Panc1 (cell line): ENCODE measurements around the gene SEL1L2. TPM values are rescaled to one million over a fixed set of nuclear protein-coding genes. Genes with fewer than 3 reads are reported as not detected.

Experiments used
- ATAC-seq: fragments of 200-7000 bp; cut with Tn5 transposase; 2 replicates; pipeline ENCODE4 v1.9.1; 2020; ENCODE audit warnings: mild to moderate bottlenecking, moderate library complexity
- BruUV-seq: library from RNA; stranded (reverse); fragments of 400-500 nt; replicated peaks from 2 replicates; lab custom pipeline; 2021; lab: Mats Ljungman, UMichigan
- CTCF ChIA-PET: fragments of 300-600 bp; sonication (Branson Sonifier 250); formaldehyde crosslinking; loops from one replicate; lab custom pipeline; 2022; ENCODE audit warnings: antibody characterized with exemption; lab: Charles Lee
- POLR2A ChIA-PET: fragments of 300-600 bp; sonication (Branson Sonifier 250); formaldehyde crosslinking; loops from one replicate; lab custom pipeline; 2022; ENCODE audit warnings: antibody characterized with exemption; lab: Charles Lee
- DNase-seq: peaks from one replicate; pipeline ENCODE4 v3.0.0-alpha.2; 2010; ENCODE audit warnings: low read depth, low spot score
- H3K27ac ChIP-seq: 2 replicates; pipeline ENCODE4 v1.5.1; 2011; ENCODE audit warnings: mild to moderate bottlenecking, low read length, inconsistent platforms
- H3K27me3 ChIP-seq: fragments of 200-500 bp; sonication (Bioruptor generic); 2 replicates; pipeline ENCODE4 v1.6.0; 2014; ENCODE audit warnings: low read length, inconsistent platforms; ENCODE audit not compliant: control insufficient read depth, insufficient read depth
- H3K36me3 ChIP-seq: fragments of 200-500 bp; sonication (Bioruptor generic); 2 replicates; pipeline ENCODE4 v1.5.1; 2014; ENCODE audit warnings: inconsistent platforms, mild to moderate bottlenecking, low read length, moderate library complexity; ENCODE audit not compliant: control insufficient read depth, insufficient read depth
- H3K4me1 ChIP-seq: 2 replicates; pipeline ENCODE4 v1.5.1; 2011; ENCODE audit warnings: inconsistent platforms, mild to moderate bottlenecking, low read length, moderate library complexity; ENCODE audit not compliant: control insufficient read depth, insufficient read depth
- H3K4me3 ChIP-seq, 2 experiments: 2 replicates each; pipeline ENCODE4 v1.5.1; 2011 to 2012; ENCODE audit warnings: low read depth in 2 of 2, low read length in 2 of 2, mild to moderate bottlenecking in 2 of 2, inconsistent platforms in 1 of 2, moderate library complexity in 1 of 2
- H3K9me3 ChIP-seq: fragments of 200-500 bp; sonication (Bioruptor generic); 2 replicates; pipeline ENCODE4 v1.5.1; 2014; ENCODE audit warnings: low read depth, mild to moderate bottlenecking, inconsistent platforms, low read length, moderate library complexity; ENCODE audit not compliant: control insufficient read depth, insufficient read depth
- POLR2AphosphoS5 ChIP-seq: IDR thresholded peaks from 2 replicates; pipeline ENCODE4 v1.6.1; 2012; ENCODE audit warnings: mild to moderate bottlenecking, low read depth, low read length, moderate library complexity
- SIN3A ChIP-seq: IDR thresholded peaks from 2 replicates; pipeline ENCODE4 v1.6.1; 2012; ENCODE audit warnings: low read depth, mild to moderate bottlenecking, low read length, moderate library complexity, borderline replicate concordance; ENCODE audit not compliant: insufficient read depth
- TCF7L2 ChIP-seq: IDR thresholded peaks from 2 replicates; pipeline ENCODE4 v1.6.1; 2011; ENCODE audit warnings: mild to moderate bottlenecking, low read depth, low read length, inconsistent platforms
- in situ Hi-C: cut with HindIII; loops from 2 replicates; pipeline ENCODE4 v1.10.0; 2016; ENCODE audit warnings: low sequenced_read_pairs, low pct_unique_long_range_greater_than_20kb
- intact Hi-C: fragments of 100-400 bp; cut with micrococcal nuclease; formaldehyde crosslinking; loops from one replicate; pipeline ENCODE4 v1.10.0; 2022; ENCODE audit not compliant: unreplicated experiment
- total RNA-seq: library from RNA; stranded (reverse); gene quantifications from one replicate; pipeline ENCODE4 v1.2.1, GENCODE V29; 2021; ENCODE audit not compliant: unreplicated experiment
- TF ChIP-seq, protein P1 (sequence below), 2 experiments: IDR thresholded peaks; 2 replicates each; pipeline ENCODE4 v1.6.1; 2011 to 2012; ENCODE audit warnings: low read depth in 2 of 2, control low read depth in 1 of 2, low read length in 1 of 2, mild to moderate bottlenecking in 1 of 2, moderate library complexity in 1 of 2; ENCODE audit not compliant: insufficient read depth in 1 of 2
- TF ChIP-seq, protein P2 (sequence below): fragments of 450-650 bp; IDR thresholded peaks from 2 replicates; pipeline ENCODE4 v1.5.1; 2017; ENCODE audit warnings: mild to moderate bottlenecking

SEL1L2 gene
- total RNA-seq, 1 experiment from 2014 or later = not detected

DNA sequence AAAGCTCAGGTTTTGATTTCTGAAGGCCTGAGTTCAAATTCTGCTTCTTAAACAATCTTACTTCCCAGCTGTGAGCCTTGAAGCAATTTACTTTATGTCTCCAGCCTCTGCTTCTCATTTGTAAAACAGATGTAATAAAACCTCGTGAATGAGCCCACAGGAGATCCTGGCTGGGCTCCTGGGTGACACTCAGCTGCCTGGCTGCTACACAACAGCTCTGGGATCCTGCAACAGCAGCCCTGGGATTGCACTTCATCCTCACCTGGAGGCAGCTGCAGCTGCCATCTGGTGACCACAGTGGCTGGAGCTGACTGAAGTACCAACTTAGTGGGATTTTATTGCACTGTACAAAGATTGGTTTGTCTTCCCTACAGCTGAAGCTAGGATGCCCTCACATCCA is 107.0 kb downstream of the SEL1L2 start:
- Histone ChIP-seq H3K4me1 (no peaks in the 10 kb centered on the region), H3K9me3 (no peaks in the 10 kb centered on the region), H3K27me3 (no peaks in the 10 kb centered on the region; the same call in 1 of the 2 replicates), H3K36me3 (no peaks in the 10 kb centered on the region), H3K27ac (no peak overlapping the region), H3K4me3 (no peak overlapping the region)
- intact Hi-C loops = no loop called here
- ChIA-PET CTCF (no interaction called here), POLR2A (no interaction called here)
- in situ Hi-C loops = no loop called here
- no peak for ATAC-seq
- no TSS peak for BruUV-seq
- TF ChIP-seq, protein P1, sequence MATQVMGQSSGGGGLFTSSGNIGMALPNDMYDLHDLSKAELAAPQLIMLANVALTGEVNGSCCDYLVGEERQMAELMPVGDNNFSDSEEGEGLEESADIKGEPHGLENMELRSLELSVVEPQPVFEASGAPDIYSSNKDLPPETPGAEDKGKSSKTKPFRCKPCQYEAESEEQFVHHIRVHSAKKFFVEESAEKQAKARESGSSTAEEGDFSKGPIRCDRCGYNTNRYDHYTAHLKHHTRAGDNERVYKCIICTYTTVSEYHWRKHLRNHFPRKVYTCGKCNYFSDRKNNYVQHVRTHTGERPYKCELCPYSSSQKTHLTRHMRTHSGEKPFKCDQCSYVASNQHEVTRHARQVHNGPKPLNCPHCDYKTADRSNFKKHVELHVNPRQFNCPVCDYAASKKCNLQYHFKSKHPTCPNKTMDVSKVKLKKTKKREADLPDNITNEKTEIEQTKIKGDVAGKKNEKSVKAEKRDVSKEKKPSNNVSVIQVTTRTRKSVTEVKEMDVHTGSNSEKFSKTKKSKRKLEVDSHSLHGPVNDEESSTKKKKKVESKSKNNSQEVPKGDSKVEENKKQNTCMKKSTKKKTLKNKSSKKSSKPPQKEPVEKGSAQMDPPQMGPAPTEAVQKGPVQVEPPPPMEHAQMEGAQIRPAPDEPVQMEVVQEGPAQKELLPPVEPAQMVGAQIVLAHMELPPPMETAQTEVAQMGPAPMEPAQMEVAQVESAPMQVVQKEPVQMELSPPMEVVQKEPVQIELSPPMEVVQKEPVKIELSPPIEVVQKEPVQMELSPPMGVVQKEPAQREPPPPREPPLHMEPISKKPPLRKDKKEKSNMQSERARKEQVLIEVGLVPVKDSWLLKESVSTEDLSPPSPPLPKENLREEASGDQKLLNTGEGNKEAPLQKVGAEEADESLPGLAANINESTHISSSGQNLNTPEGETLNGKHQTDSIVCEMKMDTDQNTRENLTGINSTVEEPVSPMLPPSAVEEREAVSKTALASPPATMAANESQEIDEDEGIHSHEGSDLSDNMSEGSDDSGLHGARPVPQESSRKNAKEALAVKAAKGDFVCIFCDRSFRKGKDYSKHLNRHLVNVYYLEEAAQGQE (IDR thresholded peaks at IDR 0.05; ENCODE audit: insufficient read depth in 1 of 2, low read depth in 2 of 2, low read length in 1 of 2) = no peak
- TF ChIP-seq, protein P2, sequence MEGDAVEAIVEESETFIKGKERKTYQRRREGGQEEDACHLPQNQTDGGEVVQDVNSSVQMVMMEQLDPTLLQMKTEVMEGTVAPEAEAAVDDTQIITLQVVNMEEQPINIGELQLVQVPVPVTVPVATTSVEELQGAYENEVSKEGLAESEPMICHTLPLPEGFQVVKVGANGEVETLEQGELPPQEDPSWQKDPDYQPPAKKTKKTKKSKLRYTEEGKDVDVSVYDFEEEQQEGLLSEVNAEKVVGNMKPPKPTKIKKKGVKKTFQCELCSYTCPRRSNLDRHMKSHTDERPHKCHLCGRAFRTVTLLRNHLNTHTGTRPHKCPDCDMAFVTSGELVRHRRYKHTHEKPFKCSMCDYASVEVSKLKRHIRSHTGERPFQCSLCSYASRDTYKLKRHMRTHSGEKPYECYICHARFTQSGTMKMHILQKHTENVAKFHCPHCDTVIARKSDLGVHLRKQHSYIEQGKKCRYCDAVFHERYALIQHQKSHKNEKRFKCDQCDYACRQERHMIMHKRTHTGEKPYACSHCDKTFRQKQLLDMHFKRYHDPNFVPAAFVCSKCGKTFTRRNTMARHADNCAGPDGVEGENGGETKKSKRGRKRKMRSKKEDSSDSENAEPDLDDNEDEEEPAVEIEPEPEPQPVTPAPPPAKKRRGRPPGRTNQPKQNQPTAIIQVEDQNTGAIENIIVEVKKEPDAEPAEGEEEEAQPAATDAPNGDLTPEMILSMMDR = no peak
- TF ChIP-seq SIN3A = no peak
- TF ChIP-seq TCF7L2 = no peak
- no peak for TF ChIP-seq POLR2AphosphoS5
- no peak for DNase-seq

DNA sequence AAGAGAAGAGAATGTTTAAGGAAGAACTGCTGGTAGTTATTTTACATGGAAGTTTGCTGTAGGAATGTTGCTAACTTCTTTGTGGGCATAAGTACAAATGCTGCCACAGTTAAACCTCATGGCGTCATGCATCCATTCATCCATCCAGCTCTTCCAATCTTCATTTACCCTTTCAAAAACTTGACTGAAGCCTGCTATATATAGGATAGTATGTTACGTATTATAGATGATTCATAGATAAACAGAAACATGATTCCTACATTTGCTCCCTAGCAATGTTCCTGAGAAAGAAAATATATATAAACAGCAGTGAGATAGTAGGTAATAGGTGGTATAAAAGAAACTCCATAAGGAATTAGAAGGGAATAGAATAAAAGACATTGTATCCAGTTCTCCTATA is 111.8 kb downstream of the SEL1L2 start:
- in situ Hi-C loops = no loop called here
- no TSS peak for BruUV-seq
- Histone ChIP-seq H3K27ac (no peak overlapping the region), H3K4me1 (no peaks in the 10 kb centered on the region), H3K36me3 (no peaks in the 10 kb centered on the region), H3K4me3 (no peak overlapping the region), H3K27me3 (no peaks in the 10 kb centered on the region), H3K9me3 (no peaks in the 10 kb centered on the region)
- POLR2A ChIA-PET = no interaction called here
- intact Hi-C loops = no loop called here
- CTCF ChIA-PET = no interaction called here
- no peak for ATAC-seq
- TF ChIP-seq, protein P2 = no peak
- TF ChIP-seq SIN3A (no peak), POLR2AphosphoS5 (no peak), TCF7L2 (no peak)
- TF ChIP-seq, protein P1 (IDR thresholded peaks at IDR 0.05; ENCODE audit: insufficient read depth in 1 of 2, low read depth in 2 of 2, low read length in 1 of 2) = no peak
- no peak for DNase-seq
